ENCODE measurements around the gene GRAMD2B. TPM values are rescaled to one million over a fixed set of nuclear protein-coding genes. Genes with fewer than 3 reads are reported as not detected.

The GRAMD2B gene
- total RNA-seq, 1 donor from 2014 or later = 29.1 TPM

DNA sequence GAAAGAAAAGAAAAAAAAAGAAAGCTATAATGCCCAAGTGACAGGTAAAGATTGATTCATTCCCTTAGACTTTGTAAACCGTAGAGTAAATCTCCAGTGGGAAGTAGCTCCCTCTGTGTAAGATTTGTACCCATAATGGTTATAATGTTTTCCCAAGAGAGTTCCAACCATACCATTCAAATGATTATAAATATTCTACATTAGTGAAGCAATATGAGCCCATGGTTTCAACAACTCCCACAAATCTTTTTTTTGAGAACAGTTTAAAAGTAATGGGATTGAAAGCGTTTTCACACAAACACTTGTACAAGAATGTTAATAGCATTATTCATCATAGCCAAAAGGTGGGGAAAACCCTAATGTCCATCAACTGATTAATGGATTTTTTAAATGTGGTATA lies 58.0 kb downstream of the GRAMD2B start:
- H3K9me3 ChIP-seq (ENCODE audit: insufficient read depth, low read depth, low read length) = no peaks in the 10 kb centered on the region
- no peak overlapping the region for H3K4me2 ChIP-seq (ENCODE audit: low read length)
- H3K9me3 Mint-ChIP-seq (ENCODE audit: unreplicated experiment) = no peaks in the 10 kb centered on the region
- H3K79me2 ChIP-seq (ENCODE audit: insufficient read depth, low read length) = no peaks in the 10 kb centered on the region
- no peak overlapping the region for H3K9ac ChIP-seq (ENCODE audit: low read length)
- no peaks in the 10 kb centered on the region for H3K27me3 ChIP-seq (ENCODE audit: insufficient read depth, low read length)
- DNase-seq (ENCODE audit: low read depth) = peak; percentile 79
- FAIRE-seq = no peak
- H3K4me1 Mint-ChIP-seq (ENCODE audit: low read depth, unreplicated experiment) = no peaks in the 10 kb centered on the region
- peaks cover 21% of the 10 kb centered on the region for H3K36me3 ChIP-seq (ENCODE audit: insufficient read depth, low read length)
- no peak overlapping the region for H3K4me3 Mint-ChIP-seq (ENCODE audit: unreplicated experiment)
- H2AFZ ChIP-seq (ENCODE audit: low read depth, low read length) = no peak overlapping the region
- H3K27ac Mint-ChIP-seq (ENCODE audit: unreplicated experiment) = no peak overlapping the region
- H3K36me3 Mint-ChIP-seq (ENCODE audit: low read depth, unreplicated experiment) = peaks cover 35% of the 10 kb centered on the region
- no peaks in the 10 kb centered on the region for H4K20me1 ChIP-seq (ENCODE audit: insufficient read depth, low read length)
- H3K4me1 ChIP-seq (ENCODE audit: insufficient read depth, low read length) = peaks cover 7% of the 10 kb centered on the region
- H3K4me3 ChIP-seq (ENCODE audit: insufficient read depth, low read depth, low read length) = no peak overlapping the region
- no peaks in the 10 kb centered on the region for H3K27me3 Mint-ChIP-seq (ENCODE audit: low read depth, unreplicated experiment)
- no peak overlapping the region for H3K27ac ChIP-seq (ENCODE audit: low read depth, low read length)
- TF ChIP-seq, protein P1, sequence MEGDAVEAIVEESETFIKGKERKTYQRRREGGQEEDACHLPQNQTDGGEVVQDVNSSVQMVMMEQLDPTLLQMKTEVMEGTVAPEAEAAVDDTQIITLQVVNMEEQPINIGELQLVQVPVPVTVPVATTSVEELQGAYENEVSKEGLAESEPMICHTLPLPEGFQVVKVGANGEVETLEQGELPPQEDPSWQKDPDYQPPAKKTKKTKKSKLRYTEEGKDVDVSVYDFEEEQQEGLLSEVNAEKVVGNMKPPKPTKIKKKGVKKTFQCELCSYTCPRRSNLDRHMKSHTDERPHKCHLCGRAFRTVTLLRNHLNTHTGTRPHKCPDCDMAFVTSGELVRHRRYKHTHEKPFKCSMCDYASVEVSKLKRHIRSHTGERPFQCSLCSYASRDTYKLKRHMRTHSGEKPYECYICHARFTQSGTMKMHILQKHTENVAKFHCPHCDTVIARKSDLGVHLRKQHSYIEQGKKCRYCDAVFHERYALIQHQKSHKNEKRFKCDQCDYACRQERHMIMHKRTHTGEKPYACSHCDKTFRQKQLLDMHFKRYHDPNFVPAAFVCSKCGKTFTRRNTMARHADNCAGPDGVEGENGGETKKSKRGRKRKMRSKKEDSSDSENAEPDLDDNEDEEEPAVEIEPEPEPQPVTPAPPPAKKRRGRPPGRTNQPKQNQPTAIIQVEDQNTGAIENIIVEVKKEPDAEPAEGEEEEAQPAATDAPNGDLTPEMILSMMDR (IDR thresholded peaks at IDR 0.05; ENCODE audit: insufficient read depth, low read depth, low read length) = no peak
- no peak for TF ChIP-seq EZH2 (IDR thresholded peaks at IDR 0.05; ENCODE audit: insufficient read depth, low read length)

DNA sequence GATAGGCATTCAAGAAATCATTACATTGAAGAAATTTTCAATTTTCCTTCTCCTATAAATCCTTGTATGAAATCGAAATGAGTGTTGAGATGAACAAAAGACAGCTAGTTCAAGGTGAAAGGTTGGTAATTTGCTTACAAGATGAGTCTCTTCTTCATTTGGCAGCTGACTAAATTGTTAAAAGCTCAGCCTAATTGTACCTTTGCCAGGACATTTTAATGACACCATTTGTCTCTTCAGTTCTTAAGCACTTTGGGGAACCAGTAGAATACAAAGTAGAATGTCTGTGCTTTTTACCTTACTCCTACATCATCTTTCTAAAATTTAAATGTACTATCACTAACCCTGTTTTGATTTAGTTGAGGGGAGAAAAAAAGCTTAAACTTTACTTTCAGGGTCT lies 59.4 kb downstream of the GRAMD2B start:
- Mint-ChIP-seq H3K36me3 (ENCODE audit: low read depth, unreplicated experiment) (peaks cover 42% of the 10 kb centered on the region), H3K9me3 (ENCODE audit: unreplicated experiment) (no peaks in the 10 kb centered on the region), H3K4me1 (ENCODE audit: low read depth, unreplicated experiment) (no peaks in the 10 kb centered on the region), H3K4me3 (ENCODE audit: unreplicated experiment) (no peak overlapping the region), H3K27ac (ENCODE audit: unreplicated experiment) (no peak overlapping the region), H3K27me3 (ENCODE audit: low read depth, unreplicated experiment) (no peaks in the 10 kb centered on the region)
- Histone ChIP-seq H4K20me1 (ENCODE audit: insufficient read depth, low read length) (no peaks in the 10 kb centered on the region), H3K36me3 (ENCODE audit: insufficient read depth, low read length) (peaks cover 32% of the 10 kb centered on the region), H3K9ac (ENCODE audit: low read length) (no peak overlapping the region), H2AFZ (ENCODE audit: low read depth, low read length) (no peak overlapping the region), H3K79me2 (ENCODE audit: insufficient read depth, low read length) (no peaks in the 10 kb centered on the region), H3K4me2 (ENCODE audit: low read length) (no peak overlapping the region), H3K4me3 (ENCODE audit: insufficient read depth, low read depth, low read length) (no peak overlapping the region), H3K9me3 (ENCODE audit: insufficient read depth, low read depth, low read length) (no peaks in the 10 kb centered on the region), H3K27me3 (ENCODE audit: insufficient read depth, low read length) (no peaks in the 10 kb centered on the region), H3K27ac (ENCODE audit: low read depth, low read length) (no peak overlapping the region), H3K4me1 (ENCODE audit: insufficient read depth, low read length) (peaks cover 1% of the 10 kb centered on the region)
- DNase-seq (ENCODE audit: low read depth) (no peak), FAIRE-seq (peak; percentile 45)
- TF ChIP-seq, protein P1 (IDR thresholded peaks at IDR 0.05; ENCODE audit: insufficient read depth, low read depth, low read length) = no peak

DNA sequence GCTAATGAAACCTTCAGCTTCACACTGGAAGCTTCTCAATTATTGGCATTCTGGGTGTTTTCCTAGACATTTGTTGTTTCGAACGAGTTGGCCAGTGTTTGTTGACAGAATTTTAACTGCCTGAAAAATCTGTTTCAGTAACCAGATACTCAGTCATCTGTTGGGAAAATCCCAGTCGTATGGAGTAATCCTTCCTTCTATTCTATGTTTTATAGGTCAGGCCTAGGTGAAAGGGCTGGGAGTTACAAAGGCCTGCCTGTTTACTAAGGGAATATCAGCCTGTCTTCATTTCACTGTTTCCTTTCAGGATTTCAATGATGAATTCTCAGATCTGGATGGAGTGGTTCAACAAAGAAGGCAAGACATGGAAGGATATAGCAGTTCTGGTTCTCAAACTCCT lies 59.9 kb downstream of the GRAMD2B start:
- Histone ChIP-seq H3K79me2 (ENCODE audit: insufficient read depth, low read length) (no peaks in the 10 kb centered on the region), H3K4me1 (ENCODE audit: insufficient read depth, low read length) (no peaks in the 10 kb centered on the region), H2AFZ (ENCODE audit: low read depth, low read length) (no peak overlapping the region), H3K4me2 (ENCODE audit: low read length) (no peak overlapping the region), H4K20me1 (ENCODE audit: insufficient read depth, low read length) (no peaks in the 10 kb centered on the region), H3K27me3 (ENCODE audit: insufficient read depth, low read length) (no peaks in the 10 kb centered on the region), H3K4me3 (ENCODE audit: insufficient read depth, low read depth, low read length) (no peak overlapping the region), H3K9ac (ENCODE audit: low read length) (no peak overlapping the region), H3K36me3 (ENCODE audit: insufficient read depth, low read length) (peaks cover 35% of the 10 kb centered on the region), H3K27ac (ENCODE audit: low read depth, low read length) (no peak overlapping the region), H3K9me3 (ENCODE audit: insufficient read depth, low read depth, low read length) (no peaks in the 10 kb centered on the region)
- Mint-ChIP-seq H3K4me1 (ENCODE audit: low read depth, unreplicated experiment) (no peaks in the 10 kb centered on the region), H3K27ac (ENCODE audit: unreplicated experiment) (no peak overlapping the region), H3K4me3 (ENCODE audit: unreplicated experiment) (no peak overlapping the region), H3K36me3 (ENCODE audit: low read depth, unreplicated experiment) (peaks cover 42% of the 10 kb centered on the region), H3K27me3 (ENCODE audit: low read depth, unreplicated experiment) (no peaks in the 10 kb centered on the region), H3K9me3 (ENCODE audit: unreplicated experiment) (no peaks in the 10 kb centered on the region)
- FAIRE-seq (no peak), DNase-seq (ENCODE audit: low read depth) (no peak)
- TF ChIP-seq, protein P1 (IDR thresholded peaks at IDR 0.05; ENCODE audit: insufficient read depth, low read depth, low read length) = no peak
- no peak for TF ChIP-seq EZH2 (IDR thresholded peaks at IDR 0.05; ENCODE audit: insufficient read depth, low read length)
